Suprapubic skin (tissue), 3 donors: ENCODE results near the gene PLAGL2.

Source experiments
- EP300 ChIP-seq: sonication (generic); formaldehyde crosslinking; IDR thresholded peaks from one replicate; pipeline ENCODE4 v1.6.1; 2017; ENCODE audit warnings: antibody characterized with exemption
- TF ChIP-seq, protein P1 (sequence below), 2 donors: fragments of 200-600 bp in 1 of 2; fragments of 450-650 bp in 1 of 2; sonication (generic) in 1 of 2; IDR thresholded peaks; one replicate each; pipeline ENCODE4 v1.5.1; 2016 to 2019; ENCODE audit warnings: antibody characterized with exemption in 2 of 2, mild to moderate bottlenecking in 1 of 2, moderate library complexity in 1 of 2

DNA sequence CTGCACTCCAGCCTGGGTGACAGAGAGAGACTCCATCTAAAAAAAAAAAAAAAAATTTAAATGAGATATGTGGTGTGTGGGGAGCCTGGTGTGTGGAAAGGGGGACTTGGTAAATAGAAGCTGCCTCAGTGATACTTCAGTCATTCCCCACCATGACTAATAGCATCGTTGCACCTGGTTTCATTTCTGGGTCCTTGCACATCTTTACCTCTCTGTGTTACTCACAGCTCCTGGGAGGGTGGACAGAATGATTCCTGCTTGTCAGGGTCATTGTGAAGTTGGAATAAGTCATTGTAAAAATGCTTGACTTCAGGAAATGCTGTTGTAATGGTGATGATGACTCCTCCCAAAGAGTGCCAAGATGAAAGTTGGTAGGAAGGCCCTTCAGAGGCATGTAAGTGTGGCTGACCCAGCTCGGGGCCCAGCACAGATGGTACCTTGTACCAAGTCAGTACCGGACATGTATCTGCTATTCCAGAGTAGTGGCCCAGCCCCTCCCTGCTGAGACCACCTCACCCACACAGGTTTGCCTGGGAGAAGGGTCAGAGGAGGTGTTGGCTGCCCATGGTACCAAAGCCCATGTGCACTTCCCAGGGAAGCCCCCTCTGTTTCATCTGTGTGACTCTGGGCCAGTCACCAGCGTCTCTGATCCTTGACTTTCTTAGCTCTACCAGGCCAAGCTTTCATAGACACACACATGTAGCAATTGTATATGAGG lies 48.4 kb downstream of the PLAGL2 start:
- TF ChIP-seq, protein P1, sequence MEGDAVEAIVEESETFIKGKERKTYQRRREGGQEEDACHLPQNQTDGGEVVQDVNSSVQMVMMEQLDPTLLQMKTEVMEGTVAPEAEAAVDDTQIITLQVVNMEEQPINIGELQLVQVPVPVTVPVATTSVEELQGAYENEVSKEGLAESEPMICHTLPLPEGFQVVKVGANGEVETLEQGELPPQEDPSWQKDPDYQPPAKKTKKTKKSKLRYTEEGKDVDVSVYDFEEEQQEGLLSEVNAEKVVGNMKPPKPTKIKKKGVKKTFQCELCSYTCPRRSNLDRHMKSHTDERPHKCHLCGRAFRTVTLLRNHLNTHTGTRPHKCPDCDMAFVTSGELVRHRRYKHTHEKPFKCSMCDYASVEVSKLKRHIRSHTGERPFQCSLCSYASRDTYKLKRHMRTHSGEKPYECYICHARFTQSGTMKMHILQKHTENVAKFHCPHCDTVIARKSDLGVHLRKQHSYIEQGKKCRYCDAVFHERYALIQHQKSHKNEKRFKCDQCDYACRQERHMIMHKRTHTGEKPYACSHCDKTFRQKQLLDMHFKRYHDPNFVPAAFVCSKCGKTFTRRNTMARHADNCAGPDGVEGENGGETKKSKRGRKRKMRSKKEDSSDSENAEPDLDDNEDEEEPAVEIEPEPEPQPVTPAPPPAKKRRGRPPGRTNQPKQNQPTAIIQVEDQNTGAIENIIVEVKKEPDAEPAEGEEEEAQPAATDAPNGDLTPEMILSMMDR (IDR thresholded peaks at IDR 0.05), result no peak
- TF ChIP-seq EP300, result no peak
